Measurements from ENCODE around the gene MEP1A.

- no peak for TF ChIP-seq POLR2A (IDR thresholded peaks at IDR 0.05; ENCODE audit: low read length)
- TF ChIP-seq, protein P1, sequence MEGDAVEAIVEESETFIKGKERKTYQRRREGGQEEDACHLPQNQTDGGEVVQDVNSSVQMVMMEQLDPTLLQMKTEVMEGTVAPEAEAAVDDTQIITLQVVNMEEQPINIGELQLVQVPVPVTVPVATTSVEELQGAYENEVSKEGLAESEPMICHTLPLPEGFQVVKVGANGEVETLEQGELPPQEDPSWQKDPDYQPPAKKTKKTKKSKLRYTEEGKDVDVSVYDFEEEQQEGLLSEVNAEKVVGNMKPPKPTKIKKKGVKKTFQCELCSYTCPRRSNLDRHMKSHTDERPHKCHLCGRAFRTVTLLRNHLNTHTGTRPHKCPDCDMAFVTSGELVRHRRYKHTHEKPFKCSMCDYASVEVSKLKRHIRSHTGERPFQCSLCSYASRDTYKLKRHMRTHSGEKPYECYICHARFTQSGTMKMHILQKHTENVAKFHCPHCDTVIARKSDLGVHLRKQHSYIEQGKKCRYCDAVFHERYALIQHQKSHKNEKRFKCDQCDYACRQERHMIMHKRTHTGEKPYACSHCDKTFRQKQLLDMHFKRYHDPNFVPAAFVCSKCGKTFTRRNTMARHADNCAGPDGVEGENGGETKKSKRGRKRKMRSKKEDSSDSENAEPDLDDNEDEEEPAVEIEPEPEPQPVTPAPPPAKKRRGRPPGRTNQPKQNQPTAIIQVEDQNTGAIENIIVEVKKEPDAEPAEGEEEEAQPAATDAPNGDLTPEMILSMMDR (IDR thresholded peaks at IDR 0.05) = no peak
- no peak for TF ChIP-seq ZSCAN20 (CRISPR knock-in tag; IDR thresholded peaks at IDR 0.05)
- no peak for TF ChIP-seq RAD21 (conservative IDR thresholded peaks at IDR 0.05 in 1 of 2, IDR thresholded peaks at IDR 0.05 in 1 of 2)
- TF ChIP-seq, protein P2, sequence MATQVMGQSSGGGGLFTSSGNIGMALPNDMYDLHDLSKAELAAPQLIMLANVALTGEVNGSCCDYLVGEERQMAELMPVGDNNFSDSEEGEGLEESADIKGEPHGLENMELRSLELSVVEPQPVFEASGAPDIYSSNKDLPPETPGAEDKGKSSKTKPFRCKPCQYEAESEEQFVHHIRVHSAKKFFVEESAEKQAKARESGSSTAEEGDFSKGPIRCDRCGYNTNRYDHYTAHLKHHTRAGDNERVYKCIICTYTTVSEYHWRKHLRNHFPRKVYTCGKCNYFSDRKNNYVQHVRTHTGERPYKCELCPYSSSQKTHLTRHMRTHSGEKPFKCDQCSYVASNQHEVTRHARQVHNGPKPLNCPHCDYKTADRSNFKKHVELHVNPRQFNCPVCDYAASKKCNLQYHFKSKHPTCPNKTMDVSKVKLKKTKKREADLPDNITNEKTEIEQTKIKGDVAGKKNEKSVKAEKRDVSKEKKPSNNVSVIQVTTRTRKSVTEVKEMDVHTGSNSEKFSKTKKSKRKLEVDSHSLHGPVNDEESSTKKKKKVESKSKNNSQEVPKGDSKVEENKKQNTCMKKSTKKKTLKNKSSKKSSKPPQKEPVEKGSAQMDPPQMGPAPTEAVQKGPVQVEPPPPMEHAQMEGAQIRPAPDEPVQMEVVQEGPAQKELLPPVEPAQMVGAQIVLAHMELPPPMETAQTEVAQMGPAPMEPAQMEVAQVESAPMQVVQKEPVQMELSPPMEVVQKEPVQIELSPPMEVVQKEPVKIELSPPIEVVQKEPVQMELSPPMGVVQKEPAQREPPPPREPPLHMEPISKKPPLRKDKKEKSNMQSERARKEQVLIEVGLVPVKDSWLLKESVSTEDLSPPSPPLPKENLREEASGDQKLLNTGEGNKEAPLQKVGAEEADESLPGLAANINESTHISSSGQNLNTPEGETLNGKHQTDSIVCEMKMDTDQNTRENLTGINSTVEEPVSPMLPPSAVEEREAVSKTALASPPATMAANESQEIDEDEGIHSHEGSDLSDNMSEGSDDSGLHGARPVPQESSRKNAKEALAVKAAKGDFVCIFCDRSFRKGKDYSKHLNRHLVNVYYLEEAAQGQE (IDR thresholded peaks at IDR 0.05) = no peak
- no peak for TF ChIP-seq PBX3 (IDR thresholded peaks at IDR 0.05)
- no peak for TF ChIP-seq MYC (IDR thresholded peaks at IDR 0.05; ENCODE audit: borderline replicate concordance, low read length)
These were observed 6.5 kb downstream of the MEP1A start for GRCh38 chr6:46799657-46800056.

All from A549 (cell line).